ENCODE results near the gene ZNF333. TPM values are rescaled to one million over a fixed set of nuclear protein-coding genes. Genes with fewer than 3 reads are reported as not detected.

ZNF333 gene
- 3.5 TPM for total RNA-seq

DNA sequence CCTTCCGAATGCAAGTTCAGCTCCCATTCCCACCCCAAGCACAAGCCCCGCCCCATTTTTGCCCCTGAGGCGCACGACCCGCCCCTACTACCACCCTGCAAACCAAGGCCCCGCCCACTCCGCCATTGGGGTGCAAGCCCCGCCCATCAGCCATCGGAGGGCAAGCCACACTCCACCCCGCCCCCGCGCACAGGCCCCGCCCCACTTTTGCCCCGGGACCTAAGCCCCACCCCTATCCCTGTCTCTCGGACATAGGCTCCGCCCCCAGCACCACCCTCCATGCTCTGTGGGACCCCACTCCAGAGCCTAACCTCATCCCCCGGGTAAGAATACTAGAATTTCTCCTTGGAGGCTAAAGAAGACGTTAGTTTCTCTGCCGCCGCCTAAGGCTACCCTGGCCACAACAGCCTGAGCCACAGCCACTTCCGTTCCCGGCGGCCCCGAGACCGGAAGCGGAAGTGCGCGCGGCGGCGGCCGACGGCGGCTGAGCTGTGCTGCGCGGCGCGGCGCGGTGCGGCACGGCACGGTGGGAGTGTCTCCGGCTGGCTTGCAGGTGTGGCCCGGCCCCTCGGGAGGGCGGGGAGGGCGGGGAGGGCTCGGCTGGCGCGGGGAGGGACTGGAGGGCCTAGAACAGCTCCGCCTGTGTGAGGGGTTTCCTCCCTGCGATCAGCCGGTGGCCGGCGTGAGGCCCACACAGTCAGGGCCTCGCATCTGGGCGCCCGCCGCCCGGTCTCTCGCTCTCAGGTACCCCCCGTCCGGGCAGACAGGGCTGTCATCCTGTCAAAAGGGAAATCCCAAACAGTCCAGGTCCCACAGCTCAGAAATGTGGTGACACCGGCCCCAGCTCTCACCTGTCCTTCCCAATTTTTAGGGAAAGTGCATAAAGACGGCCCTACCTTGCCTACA lies at the start of gene ZNF333:
Gene ZNF333 (plus strand): TSS at position 451 of the 906 bp plus-strand sequence. CDS start 3,444 bp downstream, outside the sequence.
- ATAC-seq, result peak; percentile 98

DNA sequence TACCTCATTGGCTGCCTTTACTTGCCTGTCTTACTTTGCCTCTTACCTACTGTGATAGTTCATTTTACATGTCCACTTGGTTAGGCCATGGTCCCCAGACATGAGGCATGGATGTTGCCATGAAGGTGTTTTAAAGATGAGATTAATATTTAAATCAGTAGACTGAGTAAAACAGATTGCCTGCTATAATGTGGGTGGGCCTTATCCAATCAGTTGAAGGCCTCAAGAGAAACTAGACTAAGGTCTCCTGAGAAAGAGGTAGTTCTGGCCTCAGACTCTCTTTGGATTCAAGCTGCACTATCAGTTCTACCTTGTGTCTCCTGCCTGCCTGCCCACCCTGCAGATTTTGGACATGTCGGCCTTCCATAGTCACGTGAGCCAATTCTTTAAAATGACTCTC lies 41.3 kb upstream of the ZNF333 start:
- no peak for ATAC-seq

DNA sequence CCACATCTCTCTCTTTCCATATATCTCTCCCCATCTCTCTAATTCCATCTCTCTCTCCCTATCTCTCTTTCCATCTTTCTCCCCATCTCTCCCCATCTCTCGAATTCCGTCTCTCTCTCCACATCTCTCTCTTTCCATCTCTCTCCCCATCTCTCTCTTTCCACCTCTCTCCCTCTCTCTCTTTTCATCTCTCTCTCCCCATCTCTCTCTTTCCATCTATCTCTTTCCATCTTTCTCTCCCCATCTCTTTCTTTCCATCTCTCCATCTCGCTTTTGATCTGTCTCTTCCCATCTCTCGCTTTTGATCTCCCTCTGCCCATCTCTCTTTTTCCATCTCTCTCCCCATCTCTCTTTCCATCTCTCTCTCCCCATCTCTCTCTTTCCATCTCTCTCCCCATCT lies 40.8 kb upstream of the ZNF333 start:
- ATAC-seq, result no peak

DNA sequence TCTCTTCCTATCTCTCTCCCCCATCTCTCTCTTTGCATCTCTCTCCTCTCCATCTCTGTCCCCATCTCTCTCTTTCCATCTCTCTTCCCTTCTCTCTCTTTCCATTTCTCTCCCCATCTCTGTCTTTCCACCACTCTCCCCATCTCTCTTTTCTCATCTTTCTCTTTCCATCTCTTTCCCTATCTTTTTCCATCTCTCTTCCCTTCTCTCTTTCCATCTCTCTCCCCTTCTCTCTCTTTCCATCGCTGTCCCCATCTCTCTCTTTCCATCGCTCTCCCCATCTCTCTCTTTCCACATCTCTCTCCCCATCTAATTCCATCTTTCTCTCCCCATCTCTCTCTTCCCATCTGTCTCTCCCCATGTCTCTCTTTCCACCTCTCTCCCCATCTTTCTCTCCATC lies 39.7 kb upstream of the ZNF333 start:
- ATAC-seq, result no peak

DNA sequence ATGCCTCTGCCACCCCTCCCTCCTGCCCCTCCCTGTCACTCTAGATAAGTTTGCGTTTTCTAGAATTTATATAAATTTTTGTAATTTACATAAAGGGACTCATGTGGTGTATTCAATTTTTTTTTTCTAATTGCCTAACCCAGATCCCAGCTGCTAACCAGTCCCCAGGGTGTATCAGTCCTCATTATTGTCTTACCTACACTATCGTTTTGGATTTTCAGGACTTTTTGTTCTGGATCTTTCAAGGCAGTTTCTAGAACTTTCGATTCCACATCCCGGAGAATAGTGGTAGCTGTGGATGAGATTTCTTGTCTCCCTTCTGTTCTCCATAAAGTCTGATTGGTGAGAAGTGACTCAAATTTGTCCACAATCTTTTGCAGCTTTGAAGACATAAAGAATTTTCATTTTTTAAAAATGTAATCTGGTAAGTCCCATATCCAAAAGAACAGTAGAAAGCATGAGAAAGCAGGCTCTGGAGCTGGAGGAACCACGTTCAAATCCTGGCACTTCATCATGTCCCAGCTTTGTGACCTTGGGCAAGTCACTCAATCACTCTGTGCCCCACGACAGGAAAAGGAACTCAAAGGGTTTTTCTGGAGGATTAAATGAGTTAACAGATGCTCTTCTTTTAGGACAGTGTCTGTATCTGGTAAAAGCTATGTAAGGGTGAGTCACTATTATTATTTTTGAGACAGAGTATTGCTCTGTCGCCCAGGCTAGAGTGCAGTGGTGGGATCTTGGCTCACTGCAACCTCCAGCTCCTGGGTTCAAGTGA lies 34.9 kb upstream of the ZNF333 start:
- no peak for ATAC-seq

DNA sequence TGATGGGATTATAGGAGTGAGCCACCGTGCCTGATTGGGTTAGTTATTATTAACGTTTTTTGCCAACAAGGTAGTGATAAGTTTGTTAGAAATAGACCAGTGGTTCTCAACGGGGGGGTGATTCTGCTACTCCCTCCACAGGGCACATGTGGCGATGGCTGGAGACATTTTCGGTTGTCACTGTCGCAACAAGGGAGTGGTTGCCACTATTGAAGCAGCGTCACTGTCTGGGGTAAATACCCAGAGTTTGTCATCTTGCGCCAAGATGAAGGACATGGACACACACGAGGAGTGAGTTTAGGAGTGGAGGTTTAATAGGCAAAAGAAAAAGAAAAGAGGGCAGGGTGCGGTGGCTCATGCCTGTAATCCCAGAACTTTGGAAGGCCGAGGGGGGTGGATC lies 34.1 kb upstream of the ZNF333 start:
- no peak for ATAC-seq

DNA sequence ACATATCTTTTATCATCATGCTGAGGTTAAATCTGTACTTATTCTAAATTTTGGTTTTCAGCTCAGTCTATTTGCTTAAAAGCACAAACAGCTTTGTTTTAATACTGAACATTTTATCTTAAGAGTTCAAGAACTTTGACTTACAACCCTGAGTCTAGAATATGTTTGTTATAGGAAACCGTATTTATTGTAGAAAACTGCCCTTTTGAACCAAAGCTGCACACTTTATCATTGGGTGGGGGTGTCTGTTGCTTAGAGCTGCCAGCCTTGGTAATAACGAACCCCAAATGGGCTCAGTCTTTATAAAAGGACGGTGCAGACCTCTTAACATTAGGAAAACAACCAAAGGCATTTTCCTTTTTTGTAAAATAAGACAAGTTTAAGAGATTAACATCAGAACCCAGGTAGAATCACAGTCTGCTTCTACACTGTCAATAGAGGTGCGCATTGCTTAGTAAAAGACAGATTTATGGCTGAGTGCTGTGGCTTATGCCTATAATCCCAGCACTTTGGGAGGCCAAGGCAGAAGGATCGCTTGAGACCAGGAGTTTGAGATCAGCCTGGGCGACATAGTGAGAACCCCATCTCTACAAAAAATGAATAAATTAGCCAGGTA lies 29.9 kb upstream of the ZNF333 start:
- ATAC-seq, result no peak

DNA sequence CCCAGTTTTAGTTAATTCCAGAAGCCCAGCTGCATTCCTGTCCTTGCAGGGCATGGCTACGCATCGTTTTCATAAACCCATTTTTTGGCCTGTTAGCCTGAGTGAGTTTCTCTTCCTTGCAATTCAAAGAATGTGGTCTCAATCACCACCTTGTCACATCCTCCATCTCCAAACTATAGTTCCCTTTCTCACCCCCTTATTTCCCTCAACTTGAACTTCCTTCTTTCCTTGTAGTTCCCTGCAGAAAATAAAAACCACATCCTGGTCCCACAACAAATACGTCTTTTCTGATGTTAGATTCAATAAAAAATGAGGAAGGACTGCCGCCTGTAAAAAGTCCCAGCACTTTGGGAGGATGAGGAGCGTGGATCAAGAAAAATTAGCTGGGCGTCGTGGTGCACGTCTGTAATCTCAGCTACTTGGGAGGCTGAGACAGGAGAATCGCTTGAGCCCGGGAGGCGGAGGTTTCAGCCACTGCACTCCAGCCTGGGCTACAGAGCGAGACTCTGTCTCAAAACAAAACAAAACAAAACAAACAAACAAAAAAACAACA lies 28.4 kb upstream of the ZNF333 start:
- no peak for ATAC-seq

DNA sequence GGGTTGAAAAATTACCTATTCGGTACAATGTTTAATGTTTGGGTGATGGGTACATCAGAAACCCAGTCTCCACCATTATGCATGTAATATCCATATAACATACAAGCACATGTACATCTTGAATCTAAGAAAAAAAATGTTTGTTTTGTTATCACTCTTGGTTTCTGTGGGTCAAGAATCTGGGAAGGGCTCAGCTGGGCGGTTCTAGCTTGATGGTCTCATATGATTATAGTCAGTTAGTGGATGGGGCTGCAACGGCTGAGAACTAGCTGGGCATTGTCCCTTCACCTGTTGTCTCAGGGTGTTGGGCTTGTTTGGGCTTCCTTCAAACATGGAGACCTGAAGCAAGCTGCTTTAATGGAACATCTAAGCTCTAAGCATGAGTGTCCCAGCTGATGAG lies 19.9 kb upstream of the ZNF333 start:
- ATAC-seq, result no peak

DNA sequence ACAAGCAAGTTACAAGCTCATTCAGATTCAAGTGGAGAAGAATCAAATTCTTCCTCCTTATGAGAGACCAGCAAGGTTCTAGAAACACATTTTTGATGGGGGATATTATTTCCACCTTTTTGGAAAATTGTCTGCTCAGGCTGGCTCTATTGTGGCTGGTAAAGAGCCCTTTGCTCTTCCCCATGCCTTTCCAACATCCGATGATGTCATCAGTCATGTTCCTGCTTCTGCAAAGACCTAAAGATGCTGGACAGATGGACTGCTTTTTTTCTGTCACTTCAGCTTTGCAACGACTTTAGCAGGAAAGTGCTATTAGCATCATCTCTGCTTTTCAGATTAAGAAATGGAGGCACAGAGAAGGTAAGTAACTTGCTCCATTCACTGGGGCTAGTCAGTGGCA lies 19.4 kb upstream of the ZNF333 start:
- ATAC-seq, result no peak

DNA sequence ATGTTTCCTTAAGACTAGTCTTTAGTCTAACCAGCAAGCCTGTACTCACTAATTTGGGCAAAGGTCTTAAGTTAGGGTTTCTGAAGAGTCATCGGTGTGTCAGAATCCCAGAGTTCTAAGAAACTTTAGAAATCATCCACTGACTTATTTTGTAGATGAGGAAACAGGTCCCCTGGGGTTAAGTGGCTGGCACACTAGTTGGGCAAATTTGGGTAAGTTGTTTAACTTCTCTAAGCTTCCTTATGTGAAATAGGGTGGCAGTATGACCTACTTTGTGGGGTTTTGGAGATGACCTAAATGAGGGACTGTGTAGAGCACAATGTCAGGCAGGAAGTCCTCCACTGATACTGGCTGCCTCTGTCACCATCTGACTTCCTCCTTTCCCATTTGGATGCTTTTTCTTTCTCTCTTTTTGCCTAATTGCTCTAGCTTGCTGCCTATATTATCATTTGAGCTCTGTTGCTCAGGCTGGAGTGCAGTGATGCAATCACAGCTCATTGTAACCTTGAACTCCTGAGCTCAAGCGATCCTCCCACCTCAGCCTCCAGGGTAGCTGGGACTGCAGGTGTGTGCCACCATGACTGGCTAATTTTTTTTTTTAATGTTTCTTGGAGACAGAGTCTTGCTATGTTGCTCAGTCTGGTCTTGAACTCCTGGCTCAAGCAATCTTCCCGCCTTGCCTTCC lies 17.5 kb upstream of the ZNF333 start:
- ATAC-seq, result no peak

DNA sequence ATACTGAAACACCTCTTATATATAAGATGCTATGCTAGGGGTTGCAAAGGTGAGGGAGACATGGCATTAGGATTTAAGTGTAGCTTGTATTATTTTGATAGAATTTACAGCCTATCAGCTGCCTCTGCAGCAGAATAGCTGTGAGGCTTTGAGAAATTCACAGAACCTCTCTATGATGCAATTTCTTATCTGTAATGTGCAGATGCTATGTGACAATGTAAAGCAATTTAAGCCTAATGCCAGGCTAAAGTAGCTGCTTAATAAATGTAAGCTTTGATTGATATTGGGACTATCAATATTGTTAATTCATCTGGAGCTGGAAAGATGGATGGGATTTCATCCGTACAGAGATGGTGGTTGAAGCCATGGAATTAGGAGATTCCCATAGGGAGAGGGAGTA lies 16.8 kb upstream of the ZNF333 start:
- ATAC-seq, result no peak

DNA sequence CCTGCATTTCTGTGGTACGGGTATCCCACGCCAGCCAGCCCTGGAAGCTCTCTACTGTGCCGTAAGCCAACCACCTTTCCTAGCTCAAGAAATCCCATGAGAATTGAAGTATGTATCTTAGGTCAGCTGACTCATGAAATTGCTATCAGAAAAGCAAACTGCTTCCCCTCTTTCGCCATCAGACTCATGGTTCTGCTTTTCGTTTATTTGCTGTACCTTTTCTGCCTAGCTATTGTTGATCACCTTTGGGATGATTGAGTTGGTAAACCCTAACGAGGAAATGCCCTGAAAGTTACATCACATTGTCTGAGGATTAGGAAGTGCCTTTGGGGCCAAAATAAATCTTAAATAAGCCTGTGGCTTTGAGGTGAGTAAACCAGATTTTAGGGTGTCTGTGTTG lies 15.1 kb upstream of the ZNF333 start, which contains the start of gene ADGRE3:
Gene ADGRE3 (minus strand): TSS at position 81 of the 400 bp plus-strand sequence. CDS start 74 bp downstream, at position 7.
- ATAC-seq, result peak; percentile 57

DNA sequence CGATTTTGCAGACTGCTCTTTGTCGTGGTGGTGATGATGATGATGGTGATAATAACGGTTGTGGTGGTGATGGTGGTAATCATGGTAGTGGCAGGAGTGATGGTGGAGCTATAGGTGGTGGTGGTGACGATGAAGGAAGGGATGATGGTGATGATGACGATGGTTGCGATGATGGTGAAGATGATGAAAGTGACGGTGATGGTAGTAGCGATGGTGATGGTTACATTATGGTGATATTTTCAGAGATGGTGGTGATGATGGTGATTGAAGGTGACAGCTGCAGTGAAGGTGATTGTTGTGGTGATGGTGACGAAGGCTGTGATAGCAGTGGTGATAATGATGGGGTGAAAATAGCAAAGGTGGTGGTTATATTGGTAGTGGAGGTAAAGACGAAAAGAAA lies 13.1 kb upstream of the ZNF333 start:
- ATAC-seq, result no peak

DNA sequence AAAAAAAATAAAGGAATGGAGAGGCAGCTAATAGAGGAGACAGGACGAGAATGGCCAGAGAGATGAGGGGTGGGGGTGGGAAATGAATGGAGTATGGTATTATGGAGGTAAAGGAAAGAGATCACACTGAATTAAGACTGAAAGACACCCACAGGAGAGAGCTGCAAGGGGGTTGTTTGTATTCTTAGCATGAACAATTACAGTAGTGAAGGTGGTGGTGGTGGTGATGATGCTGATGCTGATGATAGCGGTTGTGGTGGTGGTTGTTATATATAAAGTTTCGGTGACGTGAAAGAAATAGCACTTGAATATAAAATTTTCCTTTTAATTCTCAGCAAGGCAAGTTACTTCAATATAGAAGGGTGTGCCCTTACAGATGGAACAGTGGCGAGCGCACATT lies 12.4 kb upstream of the ZNF333 start:
- no peak for ATAC-seq

DNA sequence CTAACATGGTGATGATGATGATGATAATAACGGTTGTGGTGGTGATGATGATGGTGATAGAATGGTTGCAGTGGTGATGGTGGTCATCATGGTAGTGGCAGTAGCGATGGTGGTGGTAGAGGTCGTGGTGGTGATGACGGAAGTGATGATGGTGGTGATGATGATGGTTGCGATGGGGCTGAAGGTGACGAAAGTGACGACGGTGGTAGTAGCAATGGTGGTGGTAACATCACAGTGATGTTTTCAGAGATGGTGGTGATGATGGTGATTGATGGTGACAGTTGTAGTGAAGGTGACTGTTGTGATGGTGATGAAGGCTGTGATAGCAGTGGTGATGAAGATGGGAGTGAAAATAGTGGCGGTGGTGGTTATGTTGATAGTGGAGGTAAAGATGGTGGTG lies 11.6 kb upstream of the ZNF333 start:
- no peak for ATAC-seq

DNA sequence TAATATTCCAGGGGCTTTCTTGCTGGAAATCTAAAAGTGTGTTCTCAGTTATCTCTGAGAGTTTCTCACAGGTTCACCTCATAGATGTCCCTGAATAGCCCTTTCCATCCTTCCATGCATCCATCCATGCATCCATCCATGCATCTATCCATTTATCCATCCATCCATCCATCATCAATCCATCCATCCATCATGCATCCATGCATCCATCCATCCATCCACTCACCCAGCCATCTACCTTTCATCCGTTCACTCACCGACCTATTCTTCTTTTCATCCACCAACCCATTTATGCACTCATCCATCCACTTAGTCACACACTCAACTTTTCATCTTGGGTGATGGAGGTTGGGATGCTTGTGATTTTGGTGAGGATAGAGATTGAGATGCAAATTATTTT lies 7.8 kb upstream of the ZNF333 start:
- ATAC-seq, result no peak

DNA sequence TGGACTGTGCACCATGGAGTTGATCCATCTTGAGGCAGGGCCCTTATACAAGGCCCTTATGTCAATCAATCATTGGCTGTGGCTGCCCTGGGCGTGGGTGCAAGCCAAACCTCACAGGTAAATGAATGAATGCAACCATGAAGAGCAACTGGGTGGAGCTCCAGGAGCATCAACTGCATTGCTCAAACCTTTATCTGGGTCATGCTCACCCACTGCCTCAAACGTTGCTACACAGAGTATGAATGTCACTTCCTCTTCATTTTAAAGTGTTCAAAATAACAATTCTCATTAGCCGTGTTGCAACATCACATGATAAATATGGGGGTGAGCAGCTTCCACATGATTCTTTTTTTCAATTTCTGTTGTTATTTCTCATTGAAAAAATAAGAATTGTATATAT lies 6.4 kb upstream of the ZNF333 start:
- ATAC-seq, result peak; percentile 18

DNA sequence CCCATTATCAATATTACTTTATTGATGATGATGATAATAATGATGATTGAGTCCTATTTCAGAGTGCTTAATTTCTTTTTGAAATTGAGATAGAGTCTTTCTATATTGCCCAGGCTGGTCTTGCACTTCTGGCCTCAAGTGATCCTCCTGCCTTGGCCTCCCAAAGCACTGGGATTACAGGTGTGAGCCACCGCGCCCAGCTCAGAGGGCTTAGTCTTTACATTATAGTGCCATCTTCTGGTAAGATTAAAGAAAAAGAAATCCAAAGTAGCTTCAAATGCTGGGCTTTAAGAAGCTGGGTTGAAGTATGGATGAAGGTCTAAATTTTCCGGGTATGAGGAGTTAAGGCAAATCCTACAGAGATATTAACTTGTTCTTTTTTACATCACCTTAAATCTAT lies 3.4 kb upstream of the ZNF333 start:
- no peak for ATAC-seq

DNA sequence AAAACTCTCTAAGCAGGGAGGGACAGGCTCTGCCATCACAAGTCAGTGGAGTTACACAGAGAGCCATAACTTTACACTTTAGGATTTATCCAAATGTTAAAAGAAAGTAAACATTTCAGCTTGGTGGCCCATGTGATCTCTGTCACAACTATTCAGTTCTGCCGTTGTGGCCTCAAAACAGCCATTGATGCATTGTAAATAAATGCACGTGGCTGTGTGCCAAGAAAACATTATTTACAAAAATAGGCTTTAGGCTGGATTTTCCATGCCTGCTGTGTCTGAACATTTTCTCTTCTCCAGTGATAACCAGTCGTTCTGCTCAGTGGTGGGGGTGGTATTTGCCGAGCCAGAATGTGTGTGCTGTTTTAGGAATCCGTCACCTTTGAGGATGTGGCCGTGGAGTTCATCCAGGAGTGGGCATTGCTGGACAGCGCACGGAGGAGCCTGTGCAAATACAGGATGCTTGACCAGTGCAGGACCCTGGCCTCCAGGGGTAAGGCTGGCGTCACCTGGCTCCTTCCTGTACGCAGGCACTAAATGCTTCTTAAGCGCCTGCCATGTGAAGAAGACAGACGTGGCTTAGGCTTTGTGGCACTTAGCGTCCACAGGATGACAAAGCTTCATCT lies 4.9 kb downstream of the ZNF333 start:
- ATAC-seq, result no peak

DNA sequence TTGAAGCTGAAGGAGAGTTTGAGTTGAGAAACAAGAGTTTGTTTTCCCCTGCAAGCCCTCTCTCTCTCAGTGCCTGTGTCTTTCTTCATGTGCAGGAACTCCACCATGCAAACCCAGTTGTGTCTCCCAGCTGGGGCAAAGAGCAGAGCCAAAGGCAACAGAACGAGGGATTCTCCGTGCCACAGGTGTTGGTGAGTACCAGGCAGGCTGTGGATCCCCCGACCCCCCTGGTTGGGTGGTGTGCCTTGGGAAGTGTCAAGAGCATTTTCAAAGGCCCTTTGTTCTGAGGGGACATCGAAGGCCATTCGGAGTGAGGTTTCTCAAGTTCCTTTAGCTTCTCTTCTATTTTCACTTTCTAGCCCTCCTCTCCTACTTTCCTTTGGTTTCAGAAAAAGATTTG lies 5.6 kb downstream of the ZNF333 start:
- no peak for ATAC-seq

DNA sequence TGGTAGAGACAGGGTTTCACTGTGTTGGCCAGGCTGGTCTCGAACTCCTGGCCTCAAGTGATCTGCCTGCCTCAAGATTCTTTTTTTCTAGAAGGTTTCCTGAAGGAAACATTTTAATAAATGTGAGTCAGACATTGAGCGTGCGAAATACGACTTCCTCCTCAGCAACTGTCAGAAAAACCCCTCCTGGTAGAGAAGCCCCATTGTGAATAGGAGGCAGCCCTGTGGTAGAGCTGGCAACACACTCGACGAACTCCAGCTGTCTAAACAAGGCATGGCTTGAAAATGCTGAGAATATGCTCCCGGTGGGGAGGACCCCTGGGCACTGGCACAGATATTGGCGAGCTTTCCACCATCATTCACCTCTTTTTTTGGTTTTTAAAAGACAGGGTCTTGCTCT lies 9.8 kb downstream of the ZNF333 start:
- no peak for ATAC-seq
